A549 (cell line): Measurements from ENCODE around the gene CYLD.

ENCODE experiments used
- ESRRA ChIP-seq: fragments of 150-350 bp; IDR thresholded peaks from 2 replicates; pipeline ENCODE4 v1.6.1; 2014; ENCODE audit warnings: mild to moderate bottlenecking, low read length, borderline replicate concordance
- JUN ChIP-seq, 2 experiments: fragments of >200 bp; sonication (Bioruptor Twin); formaldehyde crosslinking; IDR thresholded peaks; 2 replicates in 1 of 2; 3 replicates in 1 of 2; pipeline ENCODE4 v1.6.1; 2016 to 2017
- JUNB ChIP-seq: fragments of >200 bp; sonication (Bioruptor Twin); formaldehyde crosslinking; IDR thresholded peaks from 2 replicates; pipeline ENCODE4 v1.6.1; 2016
- RAD21 ChIP-seq, 2 experiments: fragments of >200 bp in 1 of 2; sonication (Bioruptor Twin) in 1 of 2; formaldehyde crosslinking in 1 of 2; IDR thresholded peaks in 1 of 2; conservative IDR thresholded peaks in 1 of 2; 2 replicates in 1 of 2; 3 replicates in 1 of 2; pipeline ENCODE4 v1.6.1; 2012 to 2018; ENCODE audit warnings: inconsistent platforms in 1 of 2
- RCOR1 ChIP-seq: fragments of 150-350 bp; IDR thresholded peaks from 2 replicates; pipeline ENCODE4 v1.6.1; 2014; ENCODE audit warnings: antibody characterized with exemption, low read length, low read depth
- SMC3 ChIP-seq: fragments of >200 bp; sonication (Bioruptor Twin); formaldehyde crosslinking; IDR thresholded peaks from 3 replicates; pipeline ENCODE4 v1.6.1; 2018; ENCODE audit warnings: inconsistent platforms
- TF ChIP-seq, protein P1 (sequence below): fragments of >200 bp; sonication (Bioruptor Twin); formaldehyde crosslinking; IDR thresholded peaks from 3 replicates; pipeline ENCODE4 v1.5.1; 2016
- TF ChIP-seq, protein P2 (sequence below): fragments of 250-450 bp; sonication (Bioruptor Pico); IDR thresholded peaks from 2 replicates; pipeline ENCODE4 v1.5.0; 2021; ENCODE audit warnings: mild to moderate bottlenecking, moderate library complexity, borderline replicate concordance
- TF ChIP-seq, protein P3 (sequence below): IDR thresholded peaks from 2 replicates; pipeline ENCODE4 v1.6.1; 2012

DNA sequence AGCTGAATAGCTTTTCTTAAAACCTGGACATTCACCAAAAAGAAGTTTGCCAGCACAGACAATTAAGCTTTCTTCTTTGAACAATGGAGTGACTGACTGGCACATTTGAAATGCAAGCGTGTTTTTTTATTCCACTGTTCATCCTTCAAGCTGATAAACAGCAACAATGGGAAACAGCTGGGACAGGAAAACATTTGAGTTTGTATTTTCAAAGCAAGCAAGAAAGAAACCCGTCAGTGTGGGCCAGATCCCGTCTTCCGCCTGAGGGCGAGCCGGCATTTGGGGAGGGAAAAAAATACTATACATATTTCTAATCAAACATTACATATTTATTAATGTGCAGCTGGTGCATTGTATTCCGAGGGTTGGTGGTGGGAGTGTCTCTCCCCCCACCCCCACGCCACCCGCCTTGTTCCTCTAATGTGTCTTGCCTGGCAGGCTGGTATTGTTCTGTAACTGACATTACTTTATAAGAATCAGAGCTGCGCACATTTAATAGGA is 94.3 kb downstream of the CYLD start:
- TF ChIP-seq RAD21 (conservative IDR thresholded peaks at IDR 0.05 in 1 of 2, IDR thresholded peaks at IDR 0.05 in 1 of 2) (no peak), SMC3 (no peak), JUNB (no peak), RCOR1 (no peak), ESRRA (no peak), JUN (IDR thresholded peaks at IDR 0.05) (no peak)
- TF ChIP-seq, protein P1, sequence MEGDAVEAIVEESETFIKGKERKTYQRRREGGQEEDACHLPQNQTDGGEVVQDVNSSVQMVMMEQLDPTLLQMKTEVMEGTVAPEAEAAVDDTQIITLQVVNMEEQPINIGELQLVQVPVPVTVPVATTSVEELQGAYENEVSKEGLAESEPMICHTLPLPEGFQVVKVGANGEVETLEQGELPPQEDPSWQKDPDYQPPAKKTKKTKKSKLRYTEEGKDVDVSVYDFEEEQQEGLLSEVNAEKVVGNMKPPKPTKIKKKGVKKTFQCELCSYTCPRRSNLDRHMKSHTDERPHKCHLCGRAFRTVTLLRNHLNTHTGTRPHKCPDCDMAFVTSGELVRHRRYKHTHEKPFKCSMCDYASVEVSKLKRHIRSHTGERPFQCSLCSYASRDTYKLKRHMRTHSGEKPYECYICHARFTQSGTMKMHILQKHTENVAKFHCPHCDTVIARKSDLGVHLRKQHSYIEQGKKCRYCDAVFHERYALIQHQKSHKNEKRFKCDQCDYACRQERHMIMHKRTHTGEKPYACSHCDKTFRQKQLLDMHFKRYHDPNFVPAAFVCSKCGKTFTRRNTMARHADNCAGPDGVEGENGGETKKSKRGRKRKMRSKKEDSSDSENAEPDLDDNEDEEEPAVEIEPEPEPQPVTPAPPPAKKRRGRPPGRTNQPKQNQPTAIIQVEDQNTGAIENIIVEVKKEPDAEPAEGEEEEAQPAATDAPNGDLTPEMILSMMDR: no peak
- TF ChIP-seq, protein P2, sequence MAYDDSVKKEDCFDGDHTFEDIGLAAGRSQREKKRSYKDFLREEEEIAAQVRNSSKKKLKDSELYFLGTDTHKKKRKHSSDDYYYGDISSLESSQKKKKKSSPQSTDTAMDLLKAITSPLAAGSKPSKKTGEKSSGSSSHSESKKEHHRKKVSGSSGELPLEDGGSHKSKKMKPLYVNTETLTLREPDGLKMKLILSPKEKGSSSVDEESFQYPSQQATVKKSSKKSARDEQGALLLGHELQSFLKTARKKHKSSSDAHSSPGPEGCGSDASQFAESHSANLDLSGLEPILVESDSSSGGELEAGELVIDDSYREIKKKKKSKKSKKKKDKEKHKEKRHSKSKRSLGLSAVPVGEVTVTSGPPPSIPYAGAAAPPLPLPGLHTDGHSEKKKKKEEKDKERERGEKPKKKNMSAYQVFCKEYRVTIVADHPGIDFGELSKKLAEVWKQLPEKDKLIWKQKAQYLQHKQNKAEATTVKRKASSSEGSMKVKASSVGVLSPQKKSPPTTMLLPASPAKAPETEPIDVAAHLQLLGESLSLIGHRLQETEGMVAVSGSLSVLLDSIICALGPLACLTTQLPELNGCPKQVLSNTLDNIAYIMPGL: no peak
- TF ChIP-seq, protein P3, sequence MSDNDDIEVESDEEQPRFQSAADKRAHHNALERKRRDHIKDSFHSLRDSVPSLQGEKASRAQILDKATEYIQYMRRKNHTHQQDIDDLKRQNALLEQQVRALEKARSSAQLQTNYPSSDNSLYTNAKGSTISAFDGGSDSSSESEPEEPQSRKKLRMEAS: no peak
